Hair follicle dermal papilla cell (primary cell): ENCODE data around the gene NEU2. TPM values are rescaled to one million over a fixed set of nuclear protein-coding genes. Genes with fewer than 3 reads are reported as not detected.

Experiments
- total RNA-seq: library from RNA; depleted of rRNA; stranded (reverse); fragments of >200 nt; gene quantifications from 2 replicates; pipeline ENCODE4 v1.2.3, GENCODE V29; 2012

Gene NEU2
- not detected in 2 replicates for total RNA-seq

DNA sequence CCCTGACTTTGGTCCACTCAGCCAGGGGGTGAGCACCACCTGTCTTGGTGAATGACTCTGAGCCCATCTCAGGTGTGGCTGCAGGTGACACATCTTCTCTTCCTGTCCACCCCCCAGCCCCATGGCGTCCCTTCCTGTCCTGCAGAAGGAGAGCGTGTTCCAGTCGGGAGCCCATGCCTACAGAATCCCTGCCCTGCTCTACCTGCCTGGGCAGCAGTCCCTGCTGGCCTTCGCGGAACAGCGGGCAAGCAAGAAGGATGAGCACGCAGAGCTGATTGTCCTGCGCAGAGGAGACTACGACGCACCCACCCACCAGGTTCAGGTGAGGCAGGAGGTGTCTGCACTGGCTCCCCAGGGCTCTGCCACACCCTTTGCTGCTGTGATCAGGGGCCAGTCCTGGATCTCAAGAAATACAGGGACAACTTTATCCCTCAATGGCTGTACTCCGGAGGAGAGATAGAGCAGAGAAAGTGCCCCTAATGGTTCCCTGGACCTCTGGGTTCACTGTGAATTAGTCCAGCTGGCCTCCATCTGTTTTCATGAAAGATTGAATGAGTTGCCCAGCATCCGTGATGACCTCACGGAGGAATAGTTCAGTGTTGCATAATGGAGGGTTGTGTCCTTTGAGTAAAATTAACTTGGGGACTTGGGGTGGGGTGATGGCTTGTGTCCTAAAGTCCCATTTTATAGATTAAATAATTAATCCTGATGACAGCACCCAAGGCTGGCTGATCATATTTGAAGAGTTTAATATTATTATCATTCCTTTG lies at the start of gene NEU2:
Gene NEU2, plus strand, starts transcription at position 122 of the 770 bp plus-strand sequence. Its CDS starts 0 bp downstream, at position 122.

GRCh38 chr2:233013027-233013461 lies 19.4 kb upstream of the NEU2 start, which contains the start of gene NGEF:
NGEF (minus strand) TSS chr2:233013256; CDS start chr2:232974890, 38,366 bp downstream.

DNA sequence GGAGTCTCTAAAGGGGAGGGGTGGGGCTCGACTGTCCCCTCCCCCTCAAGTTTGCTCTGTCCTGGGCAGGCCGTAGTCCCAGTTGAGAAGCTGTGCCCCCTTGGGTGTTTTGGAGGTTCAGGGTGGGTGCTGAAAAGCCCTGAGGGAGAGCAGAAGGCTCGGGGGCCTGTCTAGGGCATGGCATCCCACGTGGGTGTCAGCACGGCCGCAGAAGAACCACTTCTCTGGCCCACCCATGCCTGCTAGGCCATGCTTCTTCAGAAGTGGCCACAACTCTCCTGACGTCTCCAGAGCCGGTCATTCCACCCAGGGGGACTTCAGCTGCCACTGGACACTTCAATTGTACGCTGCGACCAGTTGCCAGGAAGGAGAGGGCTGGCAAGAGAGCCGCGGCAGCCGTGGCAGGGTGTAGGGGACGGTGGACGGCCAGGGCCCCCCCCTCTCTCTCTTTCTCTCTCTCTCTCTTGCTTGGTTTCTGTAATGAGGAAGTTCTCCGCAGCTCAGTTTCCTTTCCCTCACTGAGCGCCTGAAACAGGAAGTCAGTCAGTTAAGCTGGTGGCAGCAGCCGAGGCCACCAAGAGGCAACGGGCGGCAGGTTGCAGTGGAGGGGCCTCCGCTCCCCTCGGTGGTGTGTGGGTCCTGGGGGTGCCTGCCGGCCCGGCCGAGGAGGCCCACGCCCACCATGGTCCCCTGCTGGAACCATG lies 27.5 kb downstream of the NEU2 start, which contains the start of gene INPP5D:
Gene INPP5D, plus strand, starts transcription at position 546 of the 704 bp plus-strand sequence. Its CDS starts 137 bp downstream, at position 683.

Other genes with a start within 250 kb of the NEU2 start
- 1.3 and 1.5 TPM in 2 replicates for gene SNORC, start 162.4 kb upstream of the NEU2 start, total RNA-seq
- 2.1 TPM in 1 of 2 replicates, not detected in the other for gene NGEF, start 19.4 kb upstream of the NEU2 start, total RNA-seq
- 0.36 and 0.49 TPM in 2 replicates for gene INPP5D, start 27.7 kb downstream of the NEU2 start, total RNA-seq
- 21.1 and 23.0 TPM in 2 replicates for gene ATG16L1, start 219.0 kb downstream of the NEU2 start, total RNA-seq